DMS153 (cell line): ENCODE data around the gene PIK3R3.
"Not testable (repeated sequence)": the region's sequence is repeated elsewhere in the genome, so short reads cannot be mapped to it uniquely, and the experiment has no call there.

Source experiments
- DNase-seq: peaks from one replicate; lab custom pipeline; 2025; lab: John Stamatoyannopoulos, UW

Gene PIK3R3

GRCh38 chr1:46102769-46103476 lies 29.5 kb downstream of the PIK3R3 start:
- peak; percentile 27 for DNase-seq

GRCh38 chr1:46099215-46099614 lies 33.2 kb downstream of the PIK3R3 start:
- DNase-seq, result no peak

DNA sequence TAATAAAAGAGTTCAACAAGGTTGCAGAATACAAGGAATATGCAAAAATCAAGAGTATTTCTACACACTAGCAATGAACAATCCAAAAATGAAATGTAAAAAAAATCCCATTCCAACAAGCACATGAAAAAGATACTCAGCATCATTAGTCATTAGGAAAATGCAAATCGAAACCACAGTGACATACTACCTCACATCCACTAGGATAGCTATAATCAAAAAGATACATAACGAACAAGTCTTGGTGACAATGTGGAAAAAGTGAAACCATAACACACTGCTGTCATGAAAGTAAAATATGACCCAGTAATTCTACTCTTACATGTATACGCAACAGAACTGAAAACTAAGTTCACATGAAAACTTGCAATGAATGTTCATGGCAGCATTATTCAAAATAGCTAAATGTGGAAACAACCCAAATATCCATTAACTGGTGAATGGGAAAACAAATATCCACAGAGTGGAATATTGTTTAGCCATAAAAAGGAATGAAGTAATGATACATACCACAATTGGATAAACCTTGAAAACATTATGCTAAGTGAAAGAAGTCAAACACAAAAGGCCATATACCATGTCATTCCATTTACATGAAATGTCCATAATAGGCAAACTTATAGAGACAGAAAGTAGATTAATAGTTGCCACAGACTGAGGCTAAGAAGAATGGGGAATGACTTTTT lies 34.3 kb downstream of the PIK3R3 start:
- DNase-seq, result no peak

GRCh38 chr1:46097149-46097472 lies 35.3 kb downstream of the PIK3R3 start:
- DNase-seq, result no peak

GRCh38 chr1:46096269-46097148 lies 35.9 kb downstream of the PIK3R3 start:
- DNase-seq, result no peak

DNA sequence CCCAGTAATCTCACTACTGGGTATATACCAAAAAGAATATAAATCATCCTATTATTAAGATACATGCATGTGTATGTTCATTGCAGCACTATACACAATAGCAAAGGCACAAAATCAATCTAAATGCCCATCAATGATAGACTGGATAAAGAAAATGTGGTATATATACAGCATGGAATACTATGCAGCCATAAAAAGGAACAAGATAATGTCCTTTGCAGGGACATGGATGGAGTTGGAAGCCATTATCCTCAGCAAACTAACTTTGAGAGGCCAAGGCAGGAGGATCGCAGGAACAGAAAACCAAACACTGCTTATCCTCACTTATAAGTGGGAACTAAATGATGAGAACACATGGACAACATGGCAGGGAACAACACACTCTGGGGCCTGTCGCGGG lies 37.3 kb downstream of the PIK3R3 start:
- not testable (repeated sequence) for DNase-seq

- DNase-seq, result no peak
These were observed 37.9 kb downstream of the PIK3R3 start for GRCh38 chr1:46094471-46095005.

GRCh38 chr1:46093832-46094231 lies 38.6 kb downstream of the PIK3R3 start:
- DNase-seq, result not testable (repeated sequence)

DNA sequence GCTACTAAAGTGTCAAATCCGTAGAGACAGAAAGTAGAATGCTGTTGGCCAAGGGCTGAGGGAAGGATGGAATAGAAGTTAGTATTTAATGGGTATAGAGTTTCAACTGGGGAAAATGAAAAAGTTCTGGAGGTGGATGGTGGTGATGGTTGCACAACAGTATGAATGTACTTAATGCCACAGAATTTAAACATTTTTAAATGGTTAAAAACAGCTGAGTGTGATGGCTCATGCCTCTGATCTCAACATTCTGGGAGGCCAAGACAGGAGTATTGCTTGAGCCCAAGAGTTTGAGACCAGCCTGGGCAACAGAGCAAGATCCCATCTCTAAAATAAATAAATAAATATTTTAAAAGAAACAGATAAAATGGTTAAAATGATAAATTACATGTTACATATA lies 44.5 kb downstream of the PIK3R3 start:
- no peak for DNase-seq

DNA sequence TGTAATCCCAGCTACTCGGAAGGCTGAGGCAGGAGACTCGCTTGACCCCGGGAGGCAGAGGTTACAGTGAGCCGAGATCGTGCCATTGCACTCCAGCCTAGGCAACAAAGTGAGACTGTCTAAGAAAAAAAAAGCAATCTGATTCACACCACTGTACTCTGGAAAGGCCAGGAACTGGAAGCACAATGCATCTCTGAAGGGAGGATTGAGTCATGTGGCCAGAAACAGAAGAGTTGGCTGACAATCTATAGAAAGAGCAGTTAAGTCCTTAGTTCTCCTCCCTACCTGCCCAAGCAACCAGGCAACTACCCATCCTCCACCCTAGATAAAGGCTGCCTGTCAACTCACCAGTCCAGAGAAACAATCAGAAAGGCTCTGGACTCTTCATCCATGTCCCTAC lies 45.9 kb downstream of the PIK3R3 start:
- DNase-seq, result no peak

GRCh38 chr1:46084553-46085451 lies 47.6 kb downstream of the PIK3R3 start:
- DNase-seq, result no peak

- DNase-seq, result no peak
These were observed 48.9 kb downstream of the PIK3R3 start for GRCh38 chr1:46083579-46083978.

DNA sequence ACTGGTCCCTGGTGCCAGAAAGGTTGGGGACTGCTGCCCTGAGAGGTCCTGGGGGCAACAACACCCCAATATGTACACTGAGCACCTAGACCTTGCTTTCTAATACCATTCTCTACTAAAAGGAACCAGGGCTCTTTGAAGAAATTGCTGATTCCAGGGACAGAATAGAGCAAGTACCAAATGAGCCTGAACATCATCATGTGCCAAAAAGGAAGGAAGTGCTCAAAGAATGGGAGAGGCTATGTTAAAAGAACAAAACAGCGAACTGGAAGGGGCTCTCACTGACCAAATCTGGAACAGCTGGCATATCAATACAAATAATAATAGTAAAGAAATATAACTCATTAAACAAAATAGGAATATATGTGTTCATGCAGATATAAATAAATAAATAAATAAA lies 50.8 kb downstream of the PIK3R3 start:
- DNase-seq, result no peak

GRCh38 chr1:46081206-46081605 lies 51.2 kb downstream of the PIK3R3 start:
- no peak for DNase-seq

- no peak for DNase-seq
These were observed 52.2 kb downstream of the PIK3R3 start for GRCh38 chr1:46080257-46080656.

- DNase-seq, result no peak
These were observed 54.8 kb downstream of the PIK3R3 start for GRCh38 chr1:46077644-46078043.

DNA sequence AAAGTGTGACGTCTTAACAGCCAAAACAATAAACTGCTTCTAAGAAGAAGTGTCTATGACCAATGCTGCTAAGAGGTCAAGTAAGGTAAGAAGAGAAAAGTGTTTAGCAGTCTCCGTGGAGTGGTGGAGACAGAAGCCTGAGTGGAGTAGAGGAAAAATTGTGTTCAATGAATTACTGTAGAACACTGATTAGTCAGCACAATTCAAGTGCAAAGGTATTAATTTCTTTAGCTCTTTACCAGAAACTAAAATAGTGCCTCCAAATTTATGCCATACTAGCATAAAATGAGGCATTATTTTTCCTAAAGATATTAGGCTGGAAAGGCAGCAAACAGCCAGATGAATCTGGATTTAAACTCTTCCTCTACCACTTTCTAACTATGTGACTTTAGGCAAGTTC lies 56.1 kb downstream of the PIK3R3 start:
- no peak for DNase-seq

DNA sequence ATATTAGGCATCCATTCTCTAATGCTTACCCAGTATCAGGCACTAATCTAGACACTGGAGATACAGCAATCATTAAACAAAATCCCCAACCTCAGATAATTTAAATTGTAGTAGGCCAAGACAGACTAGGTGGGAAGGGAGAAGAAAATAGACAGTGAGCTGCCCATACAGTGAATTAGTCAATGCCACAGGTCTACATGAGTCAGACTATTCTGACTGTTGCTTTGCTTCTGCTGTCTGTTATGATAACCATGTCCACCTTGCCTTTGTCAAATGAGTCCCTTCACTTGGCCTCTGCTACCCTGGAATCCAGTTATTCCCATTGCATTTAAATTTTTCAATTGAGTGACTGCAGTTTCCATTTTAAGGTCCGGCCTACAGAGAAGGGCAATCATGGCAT lies 59.5 kb downstream of the PIK3R3 start:
- no peak for DNase-seq

DNA sequence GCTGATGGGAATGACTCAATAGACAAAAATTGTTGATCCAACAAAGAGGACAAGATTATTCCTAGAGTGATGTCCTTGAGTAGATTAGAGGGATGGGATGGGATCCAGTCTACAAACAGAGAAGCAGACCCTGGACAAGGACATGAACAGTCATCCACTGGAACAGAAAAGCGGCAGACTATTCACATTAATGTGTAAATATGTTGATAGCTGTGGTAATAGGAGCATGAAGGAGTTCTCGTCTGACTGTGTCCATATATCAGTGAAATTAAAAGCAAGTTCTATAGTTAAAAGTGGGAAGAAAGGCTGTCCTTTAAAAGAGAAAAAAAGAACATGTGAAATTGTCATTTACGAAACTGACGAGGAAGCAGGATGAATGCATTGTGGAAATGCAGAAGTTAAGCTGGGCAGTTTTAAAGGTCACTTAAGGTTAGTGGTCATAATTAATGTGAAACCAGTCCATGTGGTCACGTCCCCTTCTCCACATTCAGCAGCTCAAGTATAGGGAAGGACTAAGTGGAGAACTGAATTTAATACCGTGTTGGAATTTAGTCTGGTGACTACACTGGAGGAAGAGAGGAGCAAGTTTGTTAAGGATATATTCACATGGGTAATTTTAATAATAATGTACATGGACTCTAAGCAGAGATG lies 62.1 kb downstream of the PIK3R3 start:
- no peak for DNase-seq

DNA sequence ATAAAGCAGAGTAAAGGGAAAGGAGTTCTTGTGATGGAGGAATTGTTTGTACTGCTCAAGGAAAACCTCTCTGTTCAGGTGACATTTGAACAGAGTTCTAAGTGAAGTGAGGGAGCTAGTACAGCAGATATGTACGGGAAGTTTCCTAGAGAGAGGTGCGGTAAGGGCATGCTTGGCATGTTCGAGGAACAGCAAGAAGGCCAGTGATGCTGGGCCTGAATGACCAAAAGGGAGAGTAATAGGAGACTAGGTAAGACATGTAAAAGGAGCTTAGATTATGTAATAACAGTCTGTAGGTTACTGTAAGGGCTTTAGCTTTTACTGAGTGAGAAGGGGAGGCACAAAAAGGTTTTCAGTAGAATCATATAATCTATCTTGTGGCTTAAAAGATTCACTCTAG lies 63.9 kb downstream of the PIK3R3 start:
- no peak for DNase-seq

GRCh38 chr1:46067652-46068051 lies 64.8 kb downstream of the PIK3R3 start:
- DNase-seq, result no peak
